NCI-H146 treated with DMSO at 0.1 percent for 48 hours (cell line): Measurements from ENCODE around the gene ZNF346.
"Not testable (repeated sequence)": the region's sequence is repeated elsewhere in the genome, so short reads cannot be mapped to it uniquely, and the experiment has no call there.

Source experiments
- DNase-seq: peaks from one replicate; lab custom pipeline; 2025; ENCODE audit not compliant: unreplicated experiment; lab: John Stamatoyannopoulos, UW

Gene ZNF346

DNA sequence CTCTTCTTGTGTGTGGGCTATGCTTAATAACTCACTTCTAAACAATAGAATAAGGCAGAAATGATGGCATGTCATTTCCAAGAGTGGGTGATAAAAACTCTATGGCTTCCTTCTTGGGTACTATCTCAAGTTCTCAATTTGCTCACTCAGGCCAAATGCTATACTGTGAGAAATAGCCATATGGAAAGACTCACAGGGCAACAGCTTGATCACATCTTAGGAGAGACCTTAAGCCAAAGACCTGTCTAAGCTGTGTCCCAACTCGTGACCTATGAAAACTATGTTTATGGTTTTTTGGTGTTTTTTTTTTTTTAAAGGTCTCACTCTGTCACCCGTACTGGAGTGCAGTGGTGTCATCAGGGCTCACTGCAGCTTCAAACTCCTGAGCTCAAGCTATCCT is 13.8 kb upstream of the ZNF346 start:
- no peak for DNase-seq

DNA sequence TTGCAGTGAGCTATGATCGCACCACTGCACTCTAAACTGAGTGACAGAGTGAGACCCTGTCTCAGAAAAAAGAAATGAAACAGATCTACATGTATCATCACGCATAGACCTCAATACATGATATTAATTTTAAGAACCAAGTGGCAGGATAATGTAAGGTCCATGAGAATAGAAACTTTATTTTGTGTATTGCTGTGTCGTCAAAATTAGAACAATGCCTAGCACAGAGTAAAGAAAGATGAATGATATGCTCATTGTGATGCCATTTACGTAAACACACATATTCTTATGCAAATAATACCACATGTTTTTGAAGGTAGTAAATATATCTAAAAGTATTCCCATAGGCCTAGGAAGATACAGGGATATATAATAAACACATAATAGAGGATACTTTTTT is 12.3 kb upstream of the ZNF346 start:
- no peak for DNase-seq

DNA sequence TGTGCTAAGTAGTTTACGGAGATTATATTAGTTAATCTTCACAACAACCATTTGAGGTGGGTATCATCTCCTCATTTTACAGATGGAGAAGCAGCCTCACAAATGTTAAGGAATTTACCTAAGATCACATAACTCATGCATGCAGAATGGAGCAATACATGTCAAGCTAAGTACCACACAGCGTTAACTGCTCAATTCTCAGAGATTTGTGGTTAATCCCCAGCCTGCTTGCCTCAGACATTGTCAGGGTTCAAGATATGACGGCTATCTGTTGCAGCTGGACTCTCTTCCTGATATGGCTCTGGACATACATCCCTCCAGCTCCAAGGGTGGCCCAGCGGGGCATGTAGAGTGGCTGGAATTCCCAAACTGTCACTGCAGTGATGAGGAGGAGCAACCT is 7.3 kb upstream of the ZNF346 start:
- DNase-seq: no peak

DNA sequence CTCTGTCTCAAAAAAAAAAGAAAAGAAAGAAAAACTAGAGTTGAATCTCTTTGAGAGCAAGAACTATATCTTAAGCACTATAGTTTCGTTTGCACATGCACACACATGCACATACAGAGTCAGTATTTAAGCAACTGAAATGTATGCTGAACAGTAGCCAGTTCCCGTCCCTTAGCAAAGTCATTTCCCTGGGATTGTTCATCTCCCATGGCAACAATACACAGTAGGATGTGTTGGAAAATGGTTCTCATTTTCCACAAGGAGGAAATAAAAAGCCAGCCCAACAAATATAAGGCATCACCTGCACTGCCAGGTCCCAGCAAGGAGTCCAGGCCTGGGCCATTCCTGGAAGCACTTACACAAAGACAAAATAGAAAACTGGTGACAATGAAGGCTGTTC is 4.2 kb upstream of the ZNF346 start:
- DNase-seq: peak; percentile 1

DNA sequence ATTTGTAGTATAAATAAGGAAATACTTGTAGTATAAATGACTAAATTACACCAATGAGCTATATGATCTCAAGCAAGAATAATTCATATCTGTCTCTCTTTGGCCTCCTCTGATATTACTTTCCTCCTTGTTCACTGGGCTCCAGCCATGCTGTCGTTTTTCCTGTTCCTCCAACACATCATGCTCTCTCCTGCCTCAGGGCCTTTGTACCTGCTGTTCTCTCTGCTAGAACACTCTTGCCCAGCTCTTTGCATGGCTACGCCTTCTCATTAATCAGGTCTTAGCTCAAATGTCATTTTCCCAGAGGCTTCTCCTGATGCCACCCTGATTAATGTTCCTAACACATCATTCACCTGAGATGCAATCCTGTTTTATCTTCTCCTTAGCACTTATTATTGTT is 2.5 kb upstream of the ZNF346 start:
- no peak for DNase-seq

DNA sequence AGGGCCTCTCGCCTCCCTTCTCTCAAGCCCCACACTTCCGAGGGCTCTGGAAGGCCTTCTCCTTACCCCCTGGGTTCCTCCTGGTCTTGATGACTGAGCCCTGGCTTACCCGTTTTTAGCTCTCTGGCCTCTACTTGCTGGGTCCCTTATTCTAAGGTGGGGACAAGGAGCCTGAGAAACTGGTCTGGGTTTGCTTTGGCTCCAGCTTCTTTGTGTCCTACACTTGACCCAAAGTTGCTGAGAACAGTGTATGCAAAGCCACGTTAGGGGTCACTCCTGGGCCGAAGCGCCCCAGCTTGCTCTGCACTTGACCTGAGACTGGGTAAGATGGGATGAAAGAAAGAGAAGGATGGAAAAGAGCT is 788 bp downstream of the ZNF346 start:
- no peak for DNase-seq

DNA sequence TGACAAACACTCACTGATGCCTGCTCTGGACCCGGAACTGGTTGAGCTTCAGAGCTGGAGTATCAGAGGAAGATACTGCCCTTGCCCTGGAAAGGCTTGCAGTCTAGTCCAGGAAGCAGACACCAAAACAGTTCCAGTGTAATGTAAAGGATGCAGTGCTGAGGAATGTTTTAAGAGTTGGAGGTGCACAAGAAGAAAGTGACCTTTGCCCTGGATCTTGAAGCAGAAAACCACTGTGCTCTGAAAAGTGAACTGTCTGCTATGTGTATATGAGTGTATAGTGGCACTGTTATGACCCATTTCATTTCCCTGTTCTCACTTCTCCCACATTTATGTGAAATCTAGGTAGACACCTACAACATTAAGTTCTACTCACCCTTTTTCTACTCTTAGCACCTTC is 2.1 kb downstream of the ZNF346 start:
- no peak for DNase-seq

DNA sequence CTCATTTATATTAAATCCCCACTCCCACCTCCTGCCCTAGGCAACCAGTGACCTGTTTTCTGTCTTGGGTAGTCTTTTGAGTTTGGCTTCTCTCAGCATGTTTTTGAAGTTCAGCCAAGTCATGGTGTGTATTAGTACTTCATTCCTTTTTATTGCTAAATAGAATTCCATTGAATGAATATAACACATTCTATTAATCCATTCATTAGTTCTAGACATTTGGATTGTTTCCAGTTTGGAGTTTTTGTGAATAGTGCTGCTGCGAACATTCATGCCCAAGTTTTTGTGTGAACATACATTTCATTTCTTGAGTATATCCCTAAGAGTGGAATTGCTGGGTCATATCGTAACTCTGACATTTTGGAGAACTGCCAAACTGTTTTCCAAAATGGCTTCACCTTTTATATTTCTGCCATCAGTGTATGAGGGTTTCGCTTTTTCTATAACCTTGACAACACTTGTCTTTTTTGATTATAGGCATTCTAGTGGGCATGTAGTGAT is 2.7 kb downstream of the ZNF346 start:
- no peak for DNase-seq

DNA sequence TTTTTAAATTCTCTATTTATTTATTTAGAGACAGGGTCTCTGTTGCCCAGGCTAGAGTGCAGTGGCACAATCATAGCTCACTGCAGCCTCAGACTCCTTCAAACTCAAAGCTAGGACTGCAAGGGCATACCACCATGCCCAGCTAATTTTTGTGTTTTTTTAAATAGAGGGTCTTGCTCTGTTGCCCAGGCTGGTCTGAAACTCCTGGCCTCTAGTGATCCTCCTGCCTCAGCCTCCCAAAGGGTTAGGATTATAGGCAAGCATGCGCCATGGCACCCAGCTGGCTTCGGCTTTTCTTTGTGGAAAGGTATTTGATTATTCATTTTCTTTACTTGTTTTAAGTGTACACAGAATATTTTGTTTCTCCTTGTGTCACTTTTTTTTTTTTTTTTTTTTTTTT is 5.2 kb downstream of the ZNF346 start:
- DNase-seq: no peak

DNA sequence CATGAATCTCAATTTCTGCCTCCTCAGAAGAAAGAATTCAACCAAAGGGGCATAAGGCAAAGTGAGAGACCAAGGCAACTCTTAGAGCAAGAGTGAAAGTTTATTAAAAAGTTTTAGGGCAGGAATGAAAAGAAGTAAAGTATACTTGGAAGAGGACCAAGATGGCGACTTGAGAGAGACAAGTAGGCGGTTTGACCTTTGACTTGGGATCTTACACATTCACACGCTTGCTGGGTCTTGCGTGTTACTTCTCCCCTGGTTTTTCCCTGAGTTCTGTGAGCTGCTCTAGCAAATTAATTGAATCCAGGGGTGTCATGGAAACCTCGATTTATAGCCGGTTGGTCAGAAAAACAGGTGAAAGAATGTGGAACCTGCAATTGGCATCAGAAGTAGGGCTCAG is 7.0 kb downstream of the ZNF346 start:
- DNase-seq: no peak

DNA sequence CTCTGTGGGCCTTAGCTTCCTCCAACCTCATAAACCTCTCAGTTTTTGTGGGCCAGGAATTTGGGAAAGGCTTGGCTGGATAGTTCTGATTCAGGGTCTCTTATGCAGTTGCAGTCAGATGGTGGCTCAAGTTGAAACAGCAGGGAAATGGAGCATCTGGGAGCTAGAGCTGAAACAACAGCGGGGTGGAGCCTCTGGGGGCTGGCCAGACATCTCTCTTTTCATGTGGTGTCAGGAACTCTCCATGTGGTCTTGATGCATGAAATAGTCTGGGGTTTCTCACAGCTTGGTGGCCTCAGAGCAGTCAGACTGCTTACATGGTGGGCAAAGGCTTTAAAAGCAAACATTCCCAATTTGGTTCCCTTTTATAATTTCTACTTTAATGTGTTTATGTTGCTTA is 13.5 kb downstream of the ZNF346 start:
- peak; percentile 1 for DNase-seq

DNA sequence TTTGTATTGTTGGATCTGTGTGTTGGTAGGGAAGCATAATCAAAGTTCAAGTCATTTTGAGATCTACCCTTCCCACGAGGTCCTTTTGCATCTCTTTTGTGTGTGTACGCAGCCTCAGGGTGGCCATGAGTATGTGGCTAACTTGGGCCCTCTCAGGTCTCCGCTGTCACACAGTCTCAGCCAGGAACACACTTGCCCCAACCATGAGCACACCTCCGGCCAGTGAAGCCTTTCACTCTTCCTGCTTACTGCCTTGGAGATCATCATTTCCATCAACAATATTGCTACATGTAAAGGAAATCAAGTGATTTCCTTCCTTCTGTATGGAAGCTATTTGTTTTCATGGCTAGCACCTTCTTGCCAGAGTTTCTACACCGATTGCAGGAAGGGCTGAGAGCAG is 13.9 kb downstream of the ZNF346 start:
- DNase-seq: no peak

DNA sequence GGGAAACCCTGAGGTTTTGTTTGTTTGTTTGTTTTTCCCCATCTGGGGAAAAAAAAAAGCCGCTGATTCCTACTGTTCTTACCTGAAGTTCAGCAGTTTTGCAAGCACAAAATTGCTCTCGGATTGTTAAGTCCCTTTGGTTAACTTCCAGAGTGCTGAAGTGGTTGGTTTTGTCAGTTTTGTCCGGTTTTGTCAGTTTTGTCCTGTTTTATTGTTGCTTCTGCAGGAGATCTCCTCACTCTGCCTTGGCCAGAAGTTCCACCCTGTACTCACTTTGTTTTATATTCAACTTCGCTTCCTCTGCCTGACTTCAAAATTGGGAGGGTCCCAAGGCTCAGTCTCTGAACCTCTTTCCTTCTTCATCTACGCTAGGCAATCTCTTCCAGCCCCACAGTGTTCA is 14.4 kb downstream of the ZNF346 start:
- no peak for DNase-seq

DNA sequence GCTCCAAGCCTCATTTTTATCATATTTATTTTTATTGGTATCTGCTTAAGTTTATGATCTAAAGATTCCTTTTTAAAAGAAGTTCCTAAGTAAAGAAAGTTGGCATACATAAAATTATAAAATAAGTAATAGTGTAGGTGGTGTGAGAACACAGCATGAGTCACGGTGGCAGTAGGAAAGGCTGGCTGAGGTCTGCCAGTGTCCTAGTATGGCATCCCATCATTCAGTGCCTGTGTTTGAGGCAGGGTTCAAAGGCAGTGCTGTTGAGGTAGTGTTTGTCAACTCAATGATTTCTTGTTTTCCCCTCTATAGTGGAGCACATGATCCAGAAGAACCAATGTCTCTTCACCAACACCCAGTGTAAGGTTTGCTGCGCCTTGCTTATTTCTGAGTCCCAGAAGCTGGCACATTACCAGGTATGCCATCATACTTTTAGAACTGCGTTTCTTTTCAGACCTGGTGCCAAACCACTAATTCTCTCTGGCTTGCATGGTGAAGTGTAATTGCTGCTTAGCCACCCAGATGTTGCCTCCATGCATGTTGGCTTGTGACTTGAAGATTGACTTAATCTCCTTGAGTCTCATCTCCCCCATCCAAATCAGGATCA is 18.4 kb downstream of the ZNF346 start:
- no peak for DNase-seq

DNA sequence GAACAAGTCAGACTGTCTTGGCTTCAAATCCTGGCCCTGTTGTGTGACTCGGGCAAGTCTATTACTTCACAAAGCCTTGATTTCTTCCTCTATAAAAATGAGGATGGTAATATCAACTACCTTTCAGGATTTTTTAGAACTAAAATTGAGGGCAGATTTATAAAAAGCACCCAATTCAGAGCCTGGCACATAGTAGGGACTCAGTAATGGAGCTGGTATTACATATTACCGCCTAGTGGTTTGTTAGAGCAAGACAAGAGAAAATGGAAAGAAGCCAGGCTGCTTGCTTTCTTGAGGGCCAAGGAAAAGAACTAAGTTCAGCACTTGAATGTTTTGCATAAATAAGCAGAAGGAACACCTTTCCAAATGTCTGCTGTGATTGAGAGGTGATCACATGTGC is 19.4 kb downstream of the ZNF346 start:
- DNase-seq: no peak

DNA sequence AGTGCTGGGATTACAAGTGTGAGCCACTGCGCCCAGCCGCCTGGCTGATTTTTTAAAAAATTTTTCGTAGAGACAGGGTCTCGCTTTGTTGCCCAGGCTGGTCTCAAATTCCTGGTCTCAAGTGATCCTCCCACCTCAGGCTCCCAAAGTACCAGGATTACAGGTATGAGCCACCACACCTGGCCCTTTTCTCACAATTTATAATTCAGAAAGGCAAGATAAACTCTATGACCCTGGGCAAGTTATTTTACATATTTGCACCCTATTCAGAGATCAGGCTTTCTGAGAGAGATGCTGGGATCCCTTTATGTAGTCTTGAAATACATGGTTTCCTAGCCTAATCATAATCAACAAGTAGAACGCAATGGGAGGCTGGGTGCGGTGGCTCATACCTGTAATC is 20.6 kb downstream of the ZNF346 start:
- no peak for DNase-seq

DNA sequence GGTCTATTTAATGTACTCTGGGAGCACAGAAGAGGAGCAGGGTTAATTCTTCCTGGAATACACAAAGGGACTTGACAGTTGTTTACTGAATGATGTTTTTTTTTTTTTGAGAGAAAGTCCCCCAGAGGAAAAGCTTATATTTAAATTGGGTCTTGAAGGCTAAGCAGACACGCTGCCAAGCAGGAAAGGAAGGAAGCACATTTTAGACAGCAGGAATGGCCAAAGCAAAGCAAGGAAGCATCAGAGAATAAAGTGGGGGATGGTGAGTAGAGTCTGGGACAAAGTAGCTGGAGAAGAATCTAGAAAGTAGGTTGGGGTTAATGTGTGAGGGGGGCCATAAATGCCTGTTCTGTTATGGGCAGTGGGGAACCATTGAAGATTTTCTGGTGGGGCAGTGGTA is 21.5 kb downstream of the ZNF346 start:
- no peak for DNase-seq

DNA sequence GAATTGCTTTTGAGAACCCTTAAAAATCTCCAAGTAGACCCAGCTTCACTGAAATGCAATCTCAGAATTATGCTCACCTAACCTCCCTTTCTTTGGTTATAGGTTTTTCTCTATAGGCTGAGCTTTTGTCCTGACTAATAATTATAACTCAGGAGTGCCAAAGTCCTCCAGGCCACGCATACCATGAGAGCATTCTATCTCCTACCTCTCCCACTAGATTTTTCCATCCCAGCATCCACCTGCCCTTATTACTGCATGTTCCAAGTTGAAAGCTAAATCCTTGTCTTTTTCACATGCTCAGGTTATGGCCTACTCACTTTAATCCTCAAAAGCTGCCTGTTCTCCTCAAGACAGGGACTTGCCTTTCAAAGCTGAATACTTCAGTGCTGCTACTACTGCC is 22.1 kb downstream of the ZNF346 start:
- no peak for DNase-seq

DNA sequence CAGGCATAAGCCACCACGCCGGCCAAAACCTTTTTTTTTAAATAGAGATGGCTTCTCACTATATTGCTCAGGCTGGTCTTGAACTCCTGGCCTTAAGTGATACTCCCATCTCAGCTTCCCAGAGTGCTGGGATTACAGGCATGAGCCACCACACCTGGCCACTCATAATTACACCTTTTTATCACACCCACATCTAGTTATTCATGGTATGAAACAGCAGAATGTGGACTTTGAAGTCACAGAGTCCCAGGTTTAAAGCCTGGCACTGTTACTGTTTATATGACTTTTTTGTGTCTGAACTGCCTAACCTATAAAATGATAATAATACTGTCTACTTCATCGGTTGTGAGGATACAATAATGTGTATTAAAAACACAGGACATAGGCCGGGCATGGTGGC is 23.1 kb downstream of the ZNF346 start:
- DNase-seq: no peak

DNA sequence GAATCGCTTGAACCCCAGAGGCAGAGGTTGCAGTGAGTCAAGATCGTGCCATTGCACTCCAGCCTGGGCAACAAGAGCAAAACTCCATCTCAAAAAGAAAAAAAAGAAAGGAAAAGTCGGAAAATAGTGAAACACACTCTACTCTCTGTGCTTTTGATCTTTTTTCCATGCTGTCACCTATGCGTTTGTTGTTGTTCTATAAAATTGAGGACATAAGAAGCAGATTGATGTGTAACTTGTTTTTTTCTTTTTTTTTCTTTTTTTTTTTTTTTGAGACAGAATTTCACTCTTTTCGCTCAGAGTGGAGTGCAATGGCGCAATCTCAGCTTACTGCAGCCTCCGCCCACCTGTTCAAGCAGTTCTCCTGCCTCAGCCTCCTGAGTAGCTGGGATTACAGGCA is 26.0 kb downstream of the ZNF346 start:
- DNase-seq: not testable (repeated sequence)

DNA sequence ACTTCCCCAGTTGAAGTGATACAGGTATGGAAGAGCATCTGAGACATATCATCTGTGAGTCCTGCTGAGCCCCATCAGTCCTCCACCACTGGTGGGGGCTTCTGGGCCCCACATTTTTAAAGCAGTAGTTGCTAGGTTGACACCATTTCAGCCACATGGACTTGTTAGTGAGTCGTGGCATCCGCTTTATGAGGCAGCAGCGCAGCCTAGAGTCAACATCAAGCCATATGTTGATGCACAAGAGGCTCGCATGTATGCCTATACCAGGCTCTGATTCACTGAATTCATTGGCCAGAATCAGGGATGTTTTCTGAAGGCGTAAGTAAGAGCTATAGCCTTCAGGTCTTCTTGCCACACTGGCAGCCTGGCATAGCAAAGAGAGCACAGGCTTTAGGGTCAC is 26.8 kb downstream of the ZNF346 start:
- DNase-seq: no peak

DNA sequence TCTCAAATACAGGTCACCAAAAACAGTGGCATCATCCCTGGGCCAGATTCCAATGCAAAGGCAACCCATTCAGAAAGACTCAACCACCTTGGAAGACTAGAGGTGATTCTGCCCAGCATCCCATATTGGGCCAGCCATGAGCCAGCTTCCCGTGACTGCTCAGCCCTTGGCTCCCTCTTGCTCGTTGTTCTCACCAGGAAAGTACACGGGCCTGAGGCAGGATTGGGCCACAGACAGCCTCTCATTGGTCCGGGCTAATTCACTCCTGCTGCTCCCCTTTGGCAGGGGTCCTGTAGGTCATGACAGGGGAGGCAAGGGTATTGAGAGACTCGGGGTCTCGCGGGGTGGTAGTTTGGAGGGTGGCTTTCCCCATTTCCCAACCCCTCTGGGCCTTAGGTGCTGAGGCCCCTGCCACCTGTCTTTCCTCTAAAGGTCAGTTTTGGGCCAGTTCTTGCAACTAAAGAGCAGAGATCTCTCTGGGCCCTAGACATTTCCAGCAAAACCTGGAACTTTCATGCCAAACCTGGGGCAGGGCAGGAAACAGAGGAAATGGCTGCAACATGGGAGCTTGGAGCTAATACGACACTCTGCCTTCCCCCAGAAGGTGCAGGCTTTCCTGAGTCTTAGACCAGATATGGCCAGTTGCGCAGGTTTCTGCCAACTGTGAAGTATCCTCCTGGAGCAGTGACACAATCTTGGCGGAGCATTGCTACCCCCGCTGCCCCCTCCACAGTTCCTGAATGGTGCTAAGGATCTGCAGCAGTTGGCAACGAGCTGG is 42.2 kb downstream of the ZNF346 start:
- DNase-seq: no peak

DNA sequence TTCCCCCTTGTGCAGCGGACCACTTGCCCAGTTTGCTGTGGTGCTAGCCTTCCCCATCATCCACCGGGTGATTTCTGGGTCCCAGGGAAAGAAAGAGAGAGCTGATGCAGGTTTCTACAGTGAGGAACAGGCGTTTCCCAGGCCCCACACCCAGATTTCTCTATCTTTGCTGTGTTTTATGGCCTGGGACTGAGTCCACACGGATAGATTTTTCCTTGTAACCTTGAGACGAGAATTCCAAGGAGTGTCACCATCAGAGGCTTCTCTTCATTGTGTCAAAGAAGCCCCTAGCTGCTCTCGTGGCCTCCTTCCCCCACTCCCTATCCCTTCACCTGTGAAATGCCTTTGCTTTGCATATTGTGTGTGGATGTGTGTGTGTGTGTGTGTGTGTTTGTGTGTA is 43.0 kb downstream of the ZNF346 start:
- DNase-seq: no peak
